Stimulated activated CD4-positive, alpha-beta T cell treated with anti-CD3 and anti-CD28 coated beads, Interleukin-1b, Interleukin-23, amount 100 ng/mL, for 48 hours (primary cell): ENCODE data around the gene MIS18A.
"Not testable (repeated sequence)": the region's sequence is repeated elsewhere in the genome, so short reads cannot be mapped to it uniquely, and the experiment has no call there.

ENCODE experiments used
- DNase-seq: peaks from one replicate; pipeline ENCODE4 v3.0.0-alpha.2; 2020

The MIS18A gene

DNA sequence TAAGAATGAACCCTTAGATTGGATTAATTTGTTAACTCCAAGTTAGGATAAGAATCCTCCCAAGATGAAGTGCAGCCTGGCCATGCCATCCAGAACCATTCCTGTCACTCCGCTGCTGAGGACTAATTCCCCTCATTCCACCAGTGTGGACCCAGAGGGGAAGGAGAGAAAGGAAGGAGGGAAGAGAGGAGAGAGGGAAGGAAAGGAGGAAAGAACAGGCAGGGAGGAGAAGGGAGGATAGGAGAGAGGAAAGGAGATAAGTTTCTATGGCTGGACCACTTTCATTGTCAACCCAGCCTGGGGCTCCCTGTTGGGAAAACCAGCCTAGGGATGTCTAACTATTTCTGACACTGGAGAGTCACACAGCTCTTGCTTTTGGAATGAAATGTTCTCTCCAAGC, 24.5 kb upstream of the MIS18A start:
- DNase-seq, result no peak

DNA sequence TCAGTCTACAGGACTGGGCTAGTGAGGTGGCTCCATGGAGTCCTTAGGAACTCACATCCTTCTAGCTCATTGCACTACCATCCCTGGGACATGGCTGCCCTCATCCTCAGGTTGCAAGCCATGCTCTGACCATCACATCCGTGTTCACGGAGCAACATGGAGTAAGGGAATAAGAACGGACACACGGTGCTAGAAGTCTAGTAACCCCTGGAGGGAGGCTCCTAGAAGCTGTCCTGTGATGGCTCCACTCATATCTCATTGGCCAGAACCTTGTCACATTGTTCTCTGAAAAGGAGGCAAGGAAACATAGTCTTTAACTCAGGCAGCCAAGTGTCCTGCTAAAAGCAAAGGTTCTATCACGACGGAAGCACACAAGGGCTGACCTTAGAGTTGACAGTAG, 23.7 kb upstream of the MIS18A start:
- DNase-seq, result no peak

DNA sequence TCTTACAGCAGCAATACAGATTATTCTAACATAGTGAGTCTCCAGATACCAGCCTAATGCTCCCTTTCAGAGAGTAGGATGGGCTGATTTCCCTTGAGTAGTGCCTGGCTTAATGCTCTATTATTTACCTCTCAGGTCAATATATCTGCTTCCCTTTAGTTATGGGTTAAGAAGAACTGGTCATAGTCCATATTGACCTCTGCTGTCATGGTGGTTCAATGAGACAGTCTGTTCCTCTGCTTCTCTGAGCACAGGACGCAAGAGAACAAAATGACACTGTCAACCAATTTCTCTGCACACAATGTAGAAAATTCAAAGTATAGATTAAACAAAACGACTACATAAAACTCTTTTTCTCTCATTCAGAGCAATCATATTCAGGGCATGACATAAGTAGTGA, 22.7 kb upstream of the MIS18A start:
- DNase-seq, result no peak

DNA sequence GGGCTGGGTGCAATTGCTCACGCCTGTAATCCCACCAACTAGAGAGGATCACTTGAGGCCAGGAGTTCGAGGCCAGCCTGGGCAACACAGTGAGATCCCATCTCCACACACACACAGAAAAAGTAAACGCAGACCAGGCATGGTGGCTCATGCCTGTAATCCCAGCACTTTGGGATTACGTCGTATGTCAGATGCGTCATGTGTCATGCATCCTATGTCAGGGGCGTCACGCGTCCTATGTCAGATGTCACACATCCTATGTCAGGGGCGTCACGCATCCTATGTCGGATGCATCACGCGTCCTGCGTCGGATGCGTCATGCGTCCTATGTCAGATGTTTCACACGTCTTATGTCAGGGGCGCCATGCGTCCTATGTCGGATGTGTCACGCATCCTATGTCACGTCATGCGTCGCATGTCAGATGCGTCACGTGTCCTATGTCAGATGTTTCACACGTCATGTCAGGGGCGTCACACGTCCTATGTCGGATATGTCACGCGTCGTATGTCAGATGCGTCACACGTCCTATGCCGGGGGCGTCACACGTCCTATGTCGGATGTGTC, 21.4 kb upstream of the MIS18A start:
- no peak for DNase-seq

DNA sequence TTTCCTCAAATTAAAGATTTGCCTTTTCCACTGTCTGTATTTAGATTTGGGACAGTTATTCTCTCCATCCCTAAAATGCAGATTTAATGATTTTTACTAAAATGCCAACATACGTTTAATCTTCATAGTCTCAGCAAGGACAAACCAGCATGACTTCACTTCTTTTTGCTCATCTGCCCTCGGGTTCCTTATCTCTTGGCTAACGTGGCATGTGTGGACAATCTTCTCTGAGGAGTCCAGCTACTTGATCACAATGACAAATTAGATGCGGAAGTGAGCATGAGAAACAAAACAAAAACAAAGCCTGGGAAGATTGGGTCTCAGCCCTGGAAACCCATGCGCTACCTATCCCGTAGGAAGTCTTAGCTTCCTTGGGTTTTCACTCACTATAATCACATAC, 20.8 kb upstream of the MIS18A start:
- DNase-seq, result no peak

DNA sequence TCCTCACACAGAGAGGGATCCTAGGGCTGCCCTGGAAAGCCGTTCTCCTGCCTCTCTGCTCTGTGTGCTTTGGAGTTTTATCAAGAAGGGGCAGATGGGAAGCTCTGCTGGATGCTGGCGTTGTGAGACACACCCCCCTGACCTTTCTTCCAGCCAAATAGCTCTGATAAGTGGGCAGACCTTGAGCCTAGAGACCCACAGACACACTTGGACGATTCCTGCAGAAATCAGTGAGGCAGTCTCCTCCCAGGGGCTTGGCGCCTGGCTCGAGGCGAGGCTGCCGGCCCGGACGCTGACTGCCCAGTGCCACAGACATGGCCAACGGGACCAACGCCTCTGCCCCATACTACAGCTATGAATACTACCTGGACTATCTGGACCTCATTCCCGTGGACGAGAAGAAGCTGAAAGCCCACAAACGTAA, 19.8 kb upstream of the MIS18A start, which contains the start of gene MRAP:
TSS of gene MRAP (plus strand) at position 198 of the 424 bp plus-strand sequence. CDS start at position 315, 117 bp downstream.
- DNase-seq, result no peak

DNA sequence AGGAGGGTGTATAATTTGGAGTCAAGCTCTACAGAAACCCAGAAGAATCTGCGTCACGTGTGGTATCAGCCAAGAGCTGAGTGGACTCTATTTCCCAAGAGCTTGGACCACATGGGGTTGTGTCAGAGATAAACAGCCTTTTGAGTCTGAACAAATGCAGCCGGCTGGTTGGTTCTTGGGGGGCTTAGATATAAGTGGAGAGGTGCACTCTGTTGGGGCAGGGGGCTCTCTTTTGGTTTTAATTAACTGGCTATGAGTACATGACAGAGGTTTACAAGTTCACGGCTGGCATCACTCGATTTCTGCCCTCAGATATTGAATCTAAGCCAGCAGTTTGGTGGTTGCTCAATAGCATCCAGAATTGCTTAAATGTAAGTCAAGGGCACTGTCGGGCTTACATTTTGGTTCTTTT, 19.3 kb upstream of the MIS18A start:
- DNase-seq, result no peak

DNA sequence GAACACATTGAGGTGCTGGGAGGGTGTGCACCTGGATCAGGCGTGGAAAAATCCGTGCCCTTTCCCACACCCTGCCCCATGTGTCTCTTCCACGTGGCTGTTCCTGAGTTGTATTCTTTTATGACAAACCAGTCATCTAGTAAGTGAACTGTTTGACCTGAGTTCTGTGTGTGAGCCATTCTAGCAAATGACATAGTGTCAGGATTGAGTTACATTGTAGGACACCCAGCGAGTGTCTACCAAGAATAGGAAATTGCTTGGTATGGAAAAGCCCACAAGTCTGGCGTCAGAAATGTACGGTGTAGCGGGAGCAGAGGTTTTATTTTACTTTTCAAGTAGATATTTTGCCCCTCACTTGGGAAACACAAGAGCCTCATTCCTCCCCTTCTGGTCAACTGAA, 18.6 kb upstream of the MIS18A start:
- no peak for DNase-seq

DNA sequence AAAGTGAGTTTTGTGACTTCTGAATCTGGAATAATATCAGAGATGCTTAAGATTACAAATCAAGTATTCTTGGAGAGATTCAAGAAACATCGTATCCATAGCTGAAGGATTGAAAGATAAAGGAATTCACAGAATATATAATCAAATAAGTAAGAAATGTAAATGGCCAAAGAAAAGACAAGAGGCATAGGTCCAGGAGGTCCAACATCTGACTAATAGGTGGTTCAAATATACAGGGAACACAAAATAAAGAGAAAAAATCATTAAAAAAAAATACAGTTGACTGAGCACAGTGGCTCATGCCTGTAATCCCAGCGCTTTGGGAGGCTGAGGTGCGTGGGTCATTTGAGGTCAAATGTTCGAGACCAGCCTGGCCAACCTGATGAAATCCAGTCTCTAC, 6.6 kb upstream of the MIS18A start:
- DNase-seq, result no peak

DNA sequence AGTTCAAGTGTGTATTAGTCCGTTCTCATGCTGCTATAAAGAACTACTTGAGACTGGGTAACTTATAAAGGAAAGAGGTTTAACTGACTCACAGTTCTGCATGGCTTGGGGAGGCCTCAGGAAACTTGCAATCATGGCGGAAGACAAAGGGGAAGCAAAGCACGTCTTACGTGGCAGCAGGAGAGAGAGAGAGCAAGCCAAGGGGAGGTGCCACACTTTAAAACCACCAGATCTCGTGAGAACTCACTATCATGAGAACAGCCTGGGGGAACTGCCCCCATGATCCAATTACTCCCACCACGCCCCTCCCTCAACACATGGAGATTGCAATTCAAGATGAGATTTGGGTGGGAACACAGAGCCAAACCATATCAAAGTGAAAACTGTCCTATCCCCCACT, 4.1 kb upstream of the MIS18A start:
- DNase-seq, result no peak

DNA sequence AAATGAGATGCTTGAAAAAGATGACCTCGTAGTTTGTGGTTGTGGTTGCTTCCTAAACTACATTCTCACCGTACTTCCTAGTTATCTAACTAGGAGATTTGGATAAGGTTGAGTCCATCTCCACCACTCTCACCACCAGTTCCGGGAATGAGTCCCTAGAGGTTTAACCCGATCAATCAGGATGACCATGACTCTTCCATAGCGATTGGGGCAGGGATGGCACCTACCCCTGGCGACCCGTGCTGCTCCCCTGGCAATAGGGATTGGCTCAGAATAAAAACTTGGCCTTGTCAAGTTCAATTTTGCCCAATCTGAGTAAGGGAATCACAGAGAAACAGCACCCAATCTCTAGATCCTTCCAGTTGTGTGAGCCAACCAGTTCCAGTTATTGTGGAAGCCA, 2.7 kb upstream of the MIS18A start:
- DNase-seq, result no peak

DNA sequence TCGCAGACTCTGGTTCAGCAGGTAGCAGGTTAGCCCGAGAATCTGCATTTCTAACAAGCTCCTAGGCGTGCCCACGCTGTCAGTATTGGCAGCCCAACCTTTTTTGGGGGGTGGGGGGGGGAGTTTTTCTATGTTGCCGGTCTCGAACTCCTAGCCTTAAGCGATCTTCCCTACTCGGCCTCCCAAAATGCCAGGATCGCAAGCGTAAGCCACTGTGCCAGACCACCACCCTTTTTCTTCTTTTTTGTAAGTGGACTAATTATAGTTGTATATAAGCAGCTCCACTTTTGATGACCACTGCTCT, 480 bp upstream of the MIS18A start:
- DNase-seq, result no peak

DNA sequence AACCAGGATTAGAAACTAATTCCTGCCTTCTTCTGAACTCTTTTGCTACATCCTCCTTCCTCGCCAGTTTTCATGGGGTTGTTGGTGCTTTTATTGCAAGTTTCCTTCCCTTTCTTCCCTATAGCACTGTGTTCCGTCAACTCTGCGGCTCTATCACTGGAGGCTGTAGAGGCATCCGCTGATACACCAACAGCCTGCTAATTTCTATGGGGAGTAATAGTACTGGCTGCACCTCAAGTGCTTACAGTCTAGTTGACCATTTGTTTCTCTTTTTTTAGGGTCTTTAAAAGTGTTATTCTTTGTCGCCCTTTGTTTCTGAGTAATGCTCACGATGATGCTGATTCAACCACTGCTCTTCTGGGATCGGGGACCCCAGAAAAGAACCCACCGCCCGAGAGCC, 746 bp downstream of the MIS18A start:
- no peak for DNase-seq

DNA sequence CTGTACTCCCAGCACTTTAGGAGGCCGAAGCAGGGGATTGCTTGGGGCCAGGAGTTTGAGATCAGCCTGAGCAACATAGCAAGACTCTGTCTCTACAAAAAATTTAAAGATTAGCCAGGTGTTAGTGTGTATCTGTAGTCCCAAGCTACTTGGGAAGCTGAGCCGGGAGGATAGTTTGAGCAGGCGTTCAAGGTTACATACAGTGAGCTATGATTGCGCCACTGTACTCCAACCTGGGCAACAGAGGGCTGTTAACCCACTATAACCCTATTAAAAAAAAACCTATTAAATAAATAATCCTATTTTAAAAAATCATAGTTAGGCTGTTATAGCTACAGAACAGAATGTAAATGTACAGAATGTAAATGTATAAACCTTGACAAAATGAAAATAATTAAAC, 2.2 kb downstream of the MIS18A start:
- DNase-seq, result no peak

DNA sequence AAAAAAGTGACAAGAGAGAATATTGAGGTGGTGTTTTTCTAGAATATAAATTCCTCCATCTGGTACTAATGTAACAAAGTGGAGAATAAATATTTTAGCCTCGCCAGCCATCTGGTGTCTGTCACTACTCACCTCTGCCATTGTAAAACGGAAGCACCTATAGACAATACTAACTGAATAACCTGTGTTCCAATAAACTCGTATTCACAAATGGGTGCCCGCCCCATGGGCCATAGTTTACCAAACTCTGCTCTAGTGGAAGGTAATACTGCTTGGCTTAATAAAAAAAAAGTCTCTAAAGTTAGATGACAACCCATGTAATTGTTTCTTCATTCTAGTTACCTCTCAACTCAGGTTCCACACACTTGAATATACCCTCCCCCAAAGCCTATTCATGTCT, 8.1 kb downstream of the MIS18A start:
- DNase-seq, result no peak

DNA sequence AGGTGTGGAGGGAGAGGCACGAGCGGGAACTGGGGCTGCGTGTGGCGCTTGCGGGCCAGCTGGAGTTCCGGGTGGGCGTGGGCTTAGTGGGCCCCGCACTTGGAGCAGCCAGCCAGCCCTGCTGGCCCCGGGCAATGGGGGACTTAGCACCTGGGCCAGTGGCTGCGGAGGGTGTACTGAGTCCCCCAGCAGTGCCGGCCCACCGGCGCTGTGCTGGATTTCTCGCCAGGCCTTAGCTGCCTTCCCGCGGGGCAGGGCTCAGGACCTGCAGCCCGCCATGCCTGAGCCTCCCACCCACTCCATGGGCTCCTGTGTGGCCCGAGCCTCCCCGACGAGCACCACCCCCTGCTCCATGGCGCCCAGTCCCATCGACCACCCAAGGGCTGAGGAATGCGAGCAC, 13.5 kb downstream of the MIS18A start:
- DNase-seq, result not testable (repeated sequence)

DNA sequence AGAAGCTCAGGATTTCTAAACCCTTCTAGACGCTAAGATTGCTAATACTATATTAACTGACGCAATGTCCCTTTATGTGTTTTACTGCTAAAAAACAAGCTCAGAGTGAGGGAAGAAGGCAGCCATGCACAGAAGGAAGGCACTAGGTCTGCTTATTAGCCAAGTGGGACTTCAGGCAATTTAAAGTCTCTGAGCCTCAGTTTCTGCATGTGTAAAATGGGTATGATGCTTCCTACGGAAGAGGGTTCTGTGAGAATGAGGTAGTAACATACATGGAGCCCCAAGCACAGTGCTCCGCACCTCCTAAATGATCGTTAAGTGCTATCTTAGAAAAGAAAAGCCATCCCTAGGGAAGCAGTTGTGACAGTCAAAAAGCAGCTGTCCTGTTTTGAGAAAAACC, 16.9 kb downstream of the MIS18A start:
- no peak for DNase-seq

DNA sequence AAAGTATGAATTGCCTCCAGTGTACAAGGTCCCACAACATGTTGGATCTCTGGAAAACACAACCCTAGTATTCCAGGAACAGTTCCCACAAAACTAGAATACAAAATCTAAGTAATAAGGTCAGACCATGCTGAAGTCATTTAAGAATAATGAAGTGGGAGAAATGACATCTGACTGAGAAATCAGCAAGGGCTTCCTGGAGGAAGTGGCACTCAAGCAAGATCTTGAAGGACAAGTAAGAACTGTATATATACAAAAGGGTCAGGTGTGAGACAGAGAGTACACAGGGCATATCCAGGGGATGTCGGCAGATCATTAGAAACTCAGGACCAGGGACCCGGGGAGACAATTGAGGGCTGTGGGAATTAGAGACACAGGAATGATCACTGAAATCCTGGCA, 18.7 kb downstream of the MIS18A start:
- DNase-seq, result no peak

DNA sequence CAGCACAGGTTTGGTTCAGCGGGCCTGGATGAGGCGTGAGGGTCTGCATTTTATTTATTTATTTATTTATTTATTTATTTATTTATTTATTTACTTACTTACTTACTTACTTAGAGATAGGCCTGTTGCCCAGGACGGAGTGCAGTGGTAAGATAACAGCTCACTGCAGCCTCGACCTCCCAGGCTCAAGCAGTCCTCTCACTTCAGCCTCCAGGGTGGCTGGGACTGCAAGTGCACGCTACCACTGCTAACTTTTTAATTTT, 20.1 kb downstream of the MIS18A start:
- not testable (repeated sequence) for DNase-seq

DNA sequence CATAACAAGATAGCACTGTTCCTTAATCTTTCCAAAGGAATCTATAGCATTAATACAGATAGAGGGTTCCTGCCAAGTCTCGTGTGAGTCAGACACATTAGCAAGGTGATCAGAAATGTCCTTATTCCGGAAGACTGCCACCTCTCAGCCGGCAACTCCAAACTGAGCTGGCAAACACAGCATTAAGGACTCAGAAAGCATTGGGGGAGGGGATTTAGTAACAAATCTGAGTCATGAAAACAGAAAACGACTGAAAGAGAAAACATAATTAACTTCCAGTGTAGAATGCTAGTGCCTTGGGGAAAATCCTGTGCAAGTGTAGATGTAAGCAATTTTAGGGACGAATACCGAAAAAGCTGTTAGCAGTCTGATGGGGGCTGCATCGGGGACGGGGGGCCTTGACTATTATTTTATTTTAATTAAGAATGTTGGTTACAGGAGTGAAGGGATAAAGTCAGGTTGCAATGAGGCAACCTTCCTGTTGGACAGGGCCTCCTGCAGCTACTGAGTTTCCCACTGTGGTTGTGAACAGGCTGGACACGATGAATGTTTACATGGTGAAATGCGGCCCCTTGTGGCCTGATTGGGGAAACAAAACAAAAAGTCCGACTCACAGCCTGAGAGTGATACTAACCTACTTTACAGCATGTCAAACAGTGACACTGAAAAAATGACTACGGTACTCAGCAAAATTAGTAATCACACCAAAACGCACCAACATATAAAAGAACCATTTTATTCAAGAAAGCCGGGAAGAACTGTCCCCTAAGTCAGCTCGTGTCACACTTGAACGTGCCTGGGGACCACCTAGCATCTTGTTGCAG, 20.7 kb downstream of the MIS18A start:
- DNase-seq, result peak; percentile 49

DNA sequence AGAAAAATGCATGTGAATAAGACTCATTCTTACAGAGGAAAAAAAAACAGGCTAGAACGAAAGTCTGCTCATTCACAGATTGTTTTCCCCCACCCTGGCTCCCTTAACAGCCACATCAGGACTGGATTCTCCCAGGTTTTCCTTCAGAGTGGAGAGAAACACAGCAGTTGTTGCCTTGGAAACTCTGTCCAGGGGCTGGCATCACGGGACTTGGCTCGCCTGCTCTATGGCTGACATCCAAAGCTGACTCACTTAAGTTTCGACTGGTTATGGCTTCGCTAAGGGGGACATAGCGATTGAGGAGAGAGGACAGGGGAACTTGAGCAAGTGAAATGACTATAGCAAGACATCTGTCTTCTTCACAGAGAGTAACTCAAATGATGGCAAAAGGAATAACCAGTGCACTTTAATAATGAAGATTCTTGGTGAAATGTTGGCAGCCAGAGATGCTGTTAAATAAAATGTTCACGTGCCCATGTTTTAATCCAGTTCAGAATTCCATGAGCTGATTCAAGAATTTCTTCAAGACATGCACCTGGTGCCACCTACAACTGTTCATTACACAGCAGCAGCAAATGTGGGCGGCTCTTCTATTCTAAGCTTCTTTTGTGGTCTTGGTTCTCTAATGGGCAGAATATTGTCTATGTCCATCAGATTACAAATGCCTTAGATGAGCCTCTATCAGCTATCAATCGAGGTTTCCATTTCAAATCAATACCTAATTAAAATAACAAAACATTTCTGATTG, 21.8 kb downstream of the MIS18A start:
- DNase-seq, result no peak

DNA sequence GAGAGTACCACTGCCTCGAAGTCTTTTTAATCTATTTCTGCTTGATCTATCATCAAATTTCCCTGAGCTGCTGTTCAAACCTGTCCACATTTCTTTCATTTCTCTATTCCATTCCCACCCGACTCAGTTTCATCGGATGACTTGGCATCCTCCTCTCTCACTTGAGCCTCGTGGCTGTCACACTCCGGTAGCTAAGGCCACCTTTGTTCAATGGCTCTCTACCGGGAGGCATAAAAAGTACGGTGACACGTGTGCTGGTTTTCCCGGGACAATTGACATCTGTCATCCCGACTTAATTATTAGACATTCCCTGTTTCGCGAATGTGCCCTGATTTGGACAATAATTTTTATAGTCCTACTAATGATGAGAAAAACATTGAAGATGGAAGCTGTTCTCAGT, 22.6 kb downstream of the MIS18A start:
- no peak for DNase-seq

DNA sequence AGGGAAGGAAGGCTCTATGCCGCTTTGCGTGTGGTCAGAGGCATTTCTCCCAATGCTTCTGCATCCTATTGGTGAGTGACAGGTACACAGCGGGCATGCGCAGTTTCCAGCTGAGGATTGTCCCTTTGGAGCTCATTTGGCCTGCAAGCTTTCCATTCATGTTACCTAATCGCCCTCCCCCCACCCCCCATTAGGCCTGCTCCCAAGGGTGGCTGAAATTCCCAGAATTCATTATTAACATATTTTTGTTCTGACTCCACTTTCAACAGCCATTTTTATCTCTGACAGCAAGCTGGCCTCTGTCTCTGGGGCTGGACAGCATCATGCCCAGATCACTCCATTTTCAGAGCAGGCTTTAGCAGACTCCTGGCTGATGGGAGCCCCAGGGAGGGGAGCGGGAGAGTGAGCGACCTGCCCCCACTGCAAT, 25.6 kb downstream of the MIS18A start:
- DNase-seq, result no peak

DNA sequence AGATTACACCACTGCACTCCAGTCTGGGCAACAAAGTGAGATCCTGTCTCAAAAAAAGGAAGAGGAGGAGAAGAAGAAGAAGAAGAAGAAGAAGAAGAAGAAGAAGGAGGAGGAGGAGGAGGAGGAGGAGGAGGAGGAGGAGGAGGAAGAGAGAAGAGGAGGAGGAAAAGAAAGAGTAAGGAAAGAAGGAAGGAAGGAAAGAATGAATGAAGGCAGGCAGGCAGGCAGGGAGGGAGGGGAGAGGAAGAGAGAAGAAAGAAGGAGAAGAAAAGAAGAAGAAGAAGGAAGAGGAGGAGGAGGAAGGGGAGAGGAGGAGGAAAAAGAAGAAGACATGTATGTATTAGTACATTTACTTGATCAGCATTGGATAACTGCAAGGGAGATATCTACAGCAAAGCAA, 26.7 kb downstream of the MIS18A start:
- no peak for DNase-seq
